Measurements from ENCODE around the gene ZNF14.
"Not testable (repeated sequence)": the region's sequence is repeated elsewhere in the genome, so short reads cannot be mapped to it uniquely, and the experiment has no call there.

ZNF14 gene

GRCh38 chr19:19746286-19747213 lies 13.6 kb upstream of the ZNF14 start:
- DNase-seq, result no peak

GRCh38 chr19:19745496-19746285 lies 12.8 kb upstream of the ZNF14 start:
- DNase-seq, result no peak

- DNase-seq, result no peak
Observed at GRCh38 chr19:19744641-19745040, 11.7 kb upstream of the ZNF14 start.

DNA sequence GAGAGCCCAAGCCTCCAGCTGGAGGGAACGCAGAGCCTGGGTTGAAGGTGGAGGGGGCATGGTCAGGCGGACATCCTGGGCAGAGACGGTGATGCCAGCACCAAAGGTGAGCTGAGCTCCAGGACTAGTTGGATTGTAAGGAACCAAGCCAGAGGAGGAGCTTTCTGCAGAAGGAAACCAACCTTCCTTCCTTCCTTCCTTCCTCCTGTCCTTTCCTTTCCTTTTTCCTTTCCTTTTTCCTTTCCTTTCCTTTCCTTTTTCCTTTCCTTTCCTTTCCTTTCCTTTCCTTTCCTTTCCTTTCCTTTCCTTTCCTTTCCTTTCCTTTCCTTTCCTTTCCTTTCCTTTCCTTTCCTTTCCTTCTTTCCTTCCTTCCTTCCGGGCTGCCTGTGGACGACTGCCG lies 11.0 kb upstream of the ZNF14 start:
- not testable (repeated sequence) for DNase-seq

DNA sequence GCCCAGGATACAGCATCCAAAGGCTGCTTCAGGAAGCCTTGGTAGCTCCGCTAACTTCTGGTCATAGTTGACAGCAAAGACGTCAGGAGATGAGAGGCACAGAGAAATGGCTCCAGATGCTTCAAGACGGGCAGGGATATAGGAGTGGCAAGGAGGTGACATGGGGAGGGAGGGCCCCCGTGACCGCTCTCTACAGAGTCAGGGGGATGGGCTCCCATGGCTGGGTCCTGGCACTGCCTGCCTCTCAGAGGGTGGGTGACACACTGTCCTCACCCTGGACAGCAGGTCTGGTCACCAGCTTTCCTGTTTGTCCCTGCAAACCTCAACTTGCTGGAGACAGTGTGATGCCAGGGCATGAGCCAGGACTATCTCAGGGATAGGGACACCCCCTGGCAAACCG lies 10.3 kb upstream of the ZNF14 start:
- no peak for DNase-seq

- no peak for DNase-seq
Observed at GRCh38 chr19:19742773-19743172, 9.9 kb upstream of the ZNF14 start.

DNA sequence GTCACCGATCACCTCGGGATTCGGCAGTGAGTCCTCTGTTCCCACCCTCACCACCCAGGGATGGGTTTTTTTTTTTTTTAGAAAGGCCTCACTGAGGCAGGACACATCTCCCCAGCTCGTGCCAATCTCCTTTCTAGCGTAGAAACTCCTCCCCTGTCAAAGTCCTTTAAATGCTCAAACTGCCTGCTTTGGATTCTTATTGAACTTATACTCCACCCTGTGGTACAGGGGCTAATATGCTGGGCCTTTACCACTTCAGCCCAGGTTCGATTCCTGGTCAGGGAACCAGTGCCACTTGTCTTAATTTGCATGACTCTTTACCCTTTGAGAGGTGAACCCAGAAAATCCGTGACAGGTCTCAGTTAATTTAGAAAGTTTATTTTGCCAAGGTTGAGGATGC lies 8.3 kb upstream of the ZNF14 start:
- DNase-seq, result no peak

GRCh38 chr19:19740755-19741154 lies 7.8 kb upstream of the ZNF14 start:
- no peak for DNase-seq

- DNase-seq, result no peak
Observed at GRCh38 chr19:19738564-19738963, 5.7 kb upstream of the ZNF14 start.

DNA sequence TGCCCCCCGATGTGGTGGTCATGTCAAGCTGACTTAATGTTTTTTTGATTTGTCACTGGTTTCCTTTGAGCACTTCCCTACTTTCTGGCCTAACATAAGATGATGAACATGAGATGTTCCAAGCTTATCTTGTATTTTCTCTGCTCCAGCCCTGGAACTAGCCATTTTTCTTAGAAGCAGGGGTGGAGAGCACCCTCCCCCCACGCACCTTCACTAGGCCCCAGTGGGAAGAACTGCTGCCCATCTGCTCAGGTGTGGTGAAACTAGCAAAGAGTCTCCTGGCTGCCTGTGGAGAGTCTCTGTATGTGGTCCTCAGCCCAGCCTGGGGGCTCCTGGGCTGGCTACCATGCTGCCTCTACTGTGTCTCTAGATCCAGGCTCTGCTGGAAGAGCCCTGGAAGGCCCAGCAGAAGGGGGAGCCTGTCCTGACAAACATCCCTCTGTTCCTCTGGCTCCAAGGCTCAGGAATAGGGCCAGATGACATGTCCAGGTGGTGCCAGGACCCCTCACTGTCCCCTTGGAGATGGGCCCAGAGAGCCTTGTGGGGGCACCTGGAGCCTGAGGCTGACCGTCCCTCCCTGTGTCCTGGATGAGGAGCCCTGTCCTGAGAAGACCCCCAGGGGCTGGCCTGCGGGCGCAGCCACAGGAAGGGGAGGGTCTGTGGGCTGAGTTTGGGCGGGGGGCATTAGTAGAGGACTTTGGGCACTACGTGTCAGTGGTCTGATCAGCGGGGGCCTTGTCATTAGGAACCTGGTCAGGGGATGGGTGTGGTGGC lies 4.8 kb upstream of the ZNF14 start:
- DNase-seq, result no peak

- DNase-seq, result no peak
Observed at GRCh38 chr19:19721896-19722295, 11.0 kb downstream of the ZNF14 start.

- DNase-seq, result no peak
Observed at GRCh38 chr19:19719798-19720197, 13.1 kb downstream of the ZNF14 start.

DNA sequence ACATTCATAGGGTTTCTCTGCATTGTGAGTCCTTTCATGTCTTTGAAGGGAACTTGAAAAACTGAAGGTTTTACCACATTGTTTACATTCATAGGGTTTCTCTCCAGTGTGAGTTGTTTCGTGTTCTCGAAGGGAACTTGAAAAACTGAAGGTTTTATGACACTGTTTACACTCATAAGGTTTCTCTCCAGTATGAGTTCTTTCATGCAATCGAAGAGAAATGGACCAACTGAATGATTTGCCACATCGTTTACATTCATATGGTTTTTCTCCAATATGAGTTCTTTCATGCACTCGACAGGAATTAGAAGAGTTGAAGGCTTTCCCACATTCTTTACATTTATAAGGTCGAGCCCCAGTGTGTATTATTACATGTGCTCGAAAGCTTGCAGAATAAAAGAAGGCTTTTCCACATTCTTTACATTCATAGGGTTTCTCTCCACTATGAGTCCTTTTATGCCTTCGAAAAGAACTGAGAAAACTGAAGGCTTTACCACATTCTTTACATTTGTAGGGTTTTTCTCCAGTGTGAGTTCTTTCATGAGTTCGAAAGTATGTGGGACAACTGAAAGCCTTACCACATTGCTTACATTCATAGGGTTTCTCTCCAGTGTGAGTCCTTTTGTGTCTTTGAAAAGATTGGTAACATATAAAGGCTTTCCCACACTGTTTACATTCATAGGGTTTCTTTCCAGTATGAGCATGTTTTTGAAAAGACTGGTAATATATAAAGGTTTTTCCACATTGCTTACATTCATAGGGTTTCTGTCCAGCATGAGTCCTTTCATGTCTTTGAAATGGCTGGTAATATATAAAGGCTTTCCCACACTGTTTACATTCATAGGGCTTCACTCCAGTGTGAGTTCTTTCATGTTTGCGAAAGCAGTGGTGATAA lies 20.7 kb downstream of the ZNF14 start:
- no peak for DNase-seq

- no peak for DNase-seq
Observed at GRCh38 chr19:19711306-19711933, 21.5 kb downstream of the ZNF14 start.

DNA sequence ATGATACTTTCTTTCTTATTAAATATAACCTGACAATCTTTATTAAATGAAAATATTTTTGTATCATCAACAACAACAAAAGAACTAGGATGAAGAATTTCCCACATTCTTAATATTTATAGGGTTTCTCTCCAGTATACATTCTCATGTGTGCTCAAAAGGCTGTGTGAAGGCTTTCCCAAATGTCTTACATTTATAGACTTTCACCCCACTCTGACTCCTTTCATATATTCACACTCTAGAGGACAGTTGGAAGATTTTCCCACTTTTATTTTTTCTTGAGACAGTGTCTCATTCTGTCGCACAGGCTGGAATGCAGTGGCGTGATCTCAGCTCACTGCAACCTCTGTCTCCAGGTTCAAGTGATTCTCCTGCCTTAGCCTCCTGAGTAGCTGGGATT lies 22.4 kb downstream of the ZNF14 start:
- no peak for DNase-seq

DNA sequence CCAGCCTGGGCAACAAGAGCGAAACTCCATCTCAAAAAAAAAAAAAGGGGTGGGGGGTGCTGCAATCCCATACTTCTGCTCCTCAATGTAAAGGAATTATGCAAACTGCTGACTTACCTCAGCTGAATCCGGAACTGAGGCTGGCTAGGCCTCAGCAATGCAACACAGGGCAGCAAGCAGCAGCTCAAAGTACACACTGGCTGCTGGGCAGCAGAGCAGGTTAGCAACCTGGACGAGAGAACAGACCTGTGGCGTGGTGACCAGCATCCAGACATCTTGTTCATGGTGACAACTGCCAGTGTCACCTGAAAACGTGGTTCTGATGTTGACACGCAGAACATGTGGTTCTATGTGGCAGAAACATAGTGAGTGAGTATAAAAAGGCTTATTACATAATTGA lies 28.1 kb downstream of the ZNF14 start:
- DNase-seq, result no peak

GRCh38 chr19:19700493-19700892 lies 32.4 kb downstream of the ZNF14 start:
- not testable (repeated sequence) for DNase-seq

DNA sequence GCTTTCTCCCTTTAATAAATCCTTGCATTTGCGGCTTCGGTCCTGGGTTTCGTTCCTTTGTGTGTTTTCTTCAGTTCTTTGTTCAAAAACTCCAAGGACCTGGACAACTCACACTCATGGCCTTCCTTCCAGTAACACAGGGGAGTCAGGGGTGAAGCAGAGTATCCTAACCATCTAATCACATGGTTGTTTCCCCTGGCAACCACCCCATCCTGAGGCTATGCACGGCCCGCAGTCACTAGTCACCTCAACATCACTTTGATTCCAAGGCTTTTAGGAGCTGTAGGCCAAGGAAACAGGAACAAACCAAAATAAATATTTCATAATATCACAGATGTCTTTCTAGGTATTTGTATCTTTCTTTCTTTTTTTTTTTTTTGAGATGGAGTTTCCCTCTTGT lies 35.3 kb downstream of the ZNF14 start:
- no peak for DNase-seq

- DNase-seq, result no peak
Observed at GRCh38 chr19:19696386-19696785, 36.5 kb downstream of the ZNF14 start.

- DNase-seq, result no peak
Observed at GRCh38 chr19:19691683-19692082, 41.2 kb downstream of the ZNF14 start.

DNA sequence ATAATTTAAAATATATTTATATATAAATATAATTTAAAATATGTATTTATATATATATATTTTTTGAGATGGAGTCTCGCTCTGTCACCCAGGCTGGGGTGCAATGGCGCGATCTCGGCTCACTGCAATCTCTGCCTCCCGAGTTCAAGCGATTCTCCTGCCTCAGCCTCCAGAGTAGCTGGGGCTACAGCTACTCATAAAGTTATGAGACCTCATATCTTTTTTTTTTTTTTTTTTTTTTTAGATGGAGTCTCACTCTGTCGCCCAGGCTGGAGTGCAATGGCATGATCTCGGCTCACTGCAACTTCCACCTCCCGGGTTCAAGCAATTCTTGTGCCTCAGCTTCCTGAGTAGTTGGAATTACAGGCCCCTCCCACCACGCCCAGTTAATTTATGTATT lies 43.9 kb downstream of the ZNF14 start:
- DNase-seq, result not testable (repeated sequence)

DNA sequence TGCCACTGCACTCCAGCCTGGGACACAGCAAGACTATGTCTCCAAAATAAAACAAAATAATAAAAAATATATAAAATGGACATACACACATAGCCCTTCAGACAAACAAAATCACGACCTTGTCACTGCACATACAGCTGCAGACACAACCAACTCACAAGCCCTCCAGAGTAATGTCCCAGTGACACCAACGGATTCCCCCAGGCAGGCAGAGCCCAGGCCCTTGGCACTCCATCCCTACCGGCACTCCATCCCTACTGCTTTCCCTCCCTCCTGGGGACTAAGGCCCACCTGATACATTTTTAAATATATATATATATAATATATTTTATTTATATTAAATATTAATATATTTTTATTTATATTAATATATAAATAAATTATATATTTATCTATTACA lies 45.8 kb downstream of the ZNF14 start:
- DNase-seq, result no peak

Measured in CD4-positive, alpha-beta T cell treated with Interleukin-6 for 4 hours (primary cell).